NOMO-1 treated with DMSO at 0.1 percent for 48 hours (cell line): ENCODE data around the gene ALCAM.

Source experiments
- DNase-seq: peaks from one replicate; lab custom pipeline; 2025; ENCODE audit not compliant: unreplicated experiment; lab: John Stamatoyannopoulos, UW

ALCAM gene

DNA sequence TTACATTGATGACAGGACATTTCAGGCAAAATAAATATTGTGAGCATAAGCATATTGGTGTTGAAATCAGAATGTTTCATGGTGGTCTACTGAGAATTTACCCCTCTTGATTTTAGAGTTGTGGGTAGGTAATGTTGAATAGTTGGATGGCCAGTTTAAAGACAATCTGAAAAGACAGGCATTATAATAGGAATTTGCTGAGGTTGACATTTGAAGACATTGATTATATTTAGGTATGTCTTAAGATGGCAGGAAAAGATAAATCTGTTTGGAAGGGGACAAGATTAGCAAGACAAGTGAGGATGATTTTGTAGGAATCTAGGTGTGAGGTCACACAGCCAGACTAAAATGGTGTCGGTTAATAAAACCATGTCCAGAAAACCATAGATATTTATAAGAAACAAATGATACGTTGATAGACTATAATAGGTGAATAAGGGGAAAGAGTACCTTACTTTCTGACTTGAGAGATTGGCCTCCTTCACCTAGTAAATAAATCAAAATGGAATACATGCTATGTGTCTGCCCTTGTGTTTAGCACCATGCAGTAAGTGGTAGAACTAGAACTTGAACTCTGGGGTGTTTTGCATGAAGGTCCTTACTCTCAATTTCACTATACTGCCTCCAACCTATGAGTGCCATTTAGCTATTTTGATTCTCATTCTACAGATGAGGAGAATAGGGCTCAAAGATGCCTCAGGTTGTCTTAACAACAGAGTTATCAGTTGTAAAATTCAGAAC lies 57.9 kb downstream of the ALCAM start:
- no peak for DNase-seq

GRCh38 chr3:105425153-105425502 lies 58.4 kb downstream of the ALCAM start:
- DNase-seq, result no peak

GRCh38 chr3:105427332-105427731 lies 60.6 kb downstream of the ALCAM start:
- no peak for DNase-seq

- no peak for DNase-seq
These were observed 62.5 kb downstream of the ALCAM start for GRCh38 chr3:105429034-105429762.

DNA sequence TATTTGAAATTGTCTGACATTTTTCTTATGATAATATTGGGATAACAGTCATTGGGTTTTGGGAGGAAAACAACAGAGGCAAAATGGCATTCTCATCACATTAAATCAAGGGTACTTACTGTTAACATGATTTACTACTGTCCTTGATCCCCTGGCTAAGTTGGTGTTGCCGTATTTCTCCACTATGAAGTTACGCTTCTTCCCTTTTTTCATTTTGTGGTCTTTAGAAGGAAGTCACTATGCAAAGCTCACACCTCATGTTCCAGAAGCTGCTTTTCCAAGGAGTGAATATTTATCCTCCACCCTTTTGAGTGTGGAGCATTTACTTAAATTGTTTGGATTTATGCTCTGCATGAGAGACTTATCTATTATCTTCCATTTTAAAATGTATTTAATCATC lies 63.7 kb downstream of the ALCAM start:
- DNase-seq, result peak; percentile 83

DNA sequence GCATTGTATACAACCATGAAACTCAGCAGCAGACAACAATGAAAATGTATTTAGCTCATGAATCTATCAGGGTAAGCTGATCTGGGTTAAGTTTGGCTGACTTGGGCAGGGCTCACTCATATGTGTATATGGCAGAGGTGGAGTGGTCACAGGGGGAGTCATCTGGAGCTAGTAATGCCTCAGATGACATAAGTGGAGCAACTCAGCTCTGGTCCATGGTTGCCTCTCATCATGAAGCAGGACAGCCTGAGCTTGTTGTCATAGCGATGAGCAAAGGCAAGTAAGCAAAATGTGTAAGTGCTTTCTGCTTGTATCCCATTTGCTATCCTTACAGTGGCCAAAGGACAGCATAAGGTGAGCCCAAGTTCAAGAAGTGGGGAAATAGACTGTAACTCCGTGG lies 64.5 kb downstream of the ALCAM start:
- DNase-seq, result no peak

- DNase-seq, result no peak
These were observed 68.6 kb downstream of the ALCAM start for GRCh38 chr3:105435277-105435676.

- no peak for DNase-seq
These were observed 70.0 kb downstream of the ALCAM start for GRCh38 chr3:105436687-105437086.

GRCh38 chr3:105440113-105440512 lies 73.4 kb downstream of the ALCAM start:
- DNase-seq, result no peak

DNA sequence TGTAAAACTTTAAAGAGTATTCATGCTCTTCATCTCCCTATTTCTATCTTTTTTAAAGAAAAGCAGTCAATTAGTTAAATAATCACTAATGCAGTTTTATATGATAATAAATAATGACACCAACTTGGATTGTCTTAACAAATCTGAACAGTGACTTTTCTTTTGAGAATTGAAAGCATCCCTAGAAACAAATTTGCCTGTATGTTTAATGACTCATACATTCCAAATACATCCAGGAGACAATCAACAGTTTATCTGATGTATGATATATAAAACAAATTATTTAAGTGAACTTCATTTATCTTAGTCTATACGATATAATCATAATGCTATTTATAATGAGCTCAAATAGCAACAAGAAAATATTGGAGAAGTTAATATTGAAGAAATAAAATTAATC lies 78.0 kb downstream of the ALCAM start:
- DNase-seq, result no peak

- no peak for DNase-seq
These were observed 81.8 kb downstream of the ALCAM start for GRCh38 chr3:105448338-105448982.

DNA sequence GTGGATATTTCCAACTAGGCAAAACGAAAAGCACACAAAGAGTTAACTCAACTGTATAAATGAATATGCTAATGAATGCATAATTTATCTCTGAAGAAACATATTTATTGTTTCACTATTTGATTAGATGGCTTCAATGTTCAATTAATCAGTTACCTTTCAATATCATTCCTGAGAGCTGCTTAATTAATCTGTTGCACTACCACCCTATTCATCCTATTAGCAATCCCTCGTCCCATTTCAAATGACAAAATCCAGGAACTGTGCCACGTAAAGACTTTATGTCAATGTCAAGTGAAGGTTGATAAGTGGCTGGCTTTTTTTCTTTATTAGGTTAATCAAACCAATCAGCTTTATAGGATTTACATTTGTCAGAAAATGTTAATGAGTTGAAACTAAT lies 82.7 kb downstream of the ALCAM start:
- no peak for DNase-seq

DNA sequence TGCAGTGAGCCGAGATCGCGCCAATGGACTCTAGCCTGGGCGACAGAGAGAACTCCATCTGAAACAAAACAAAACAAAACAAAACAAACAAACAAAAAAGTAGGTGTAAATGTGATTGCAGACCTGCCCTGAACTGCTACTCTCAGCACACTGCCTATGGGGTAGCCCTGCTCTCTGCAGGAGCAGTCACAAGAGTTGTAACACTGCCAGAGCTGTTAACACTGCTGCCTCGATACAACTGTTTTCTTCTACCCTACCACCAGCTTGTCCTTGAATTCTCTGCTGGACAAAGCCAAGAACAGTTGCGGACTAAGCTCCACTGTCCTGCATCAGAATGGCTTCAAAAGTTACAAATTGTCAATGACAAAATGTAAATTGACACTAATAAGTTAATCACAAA lies 89.3 kb downstream of the ALCAM start:
- DNase-seq, result no peak

GRCh38 chr3:105458518-105459215 lies 92.0 kb downstream of the ALCAM start:
- no peak for DNase-seq

GRCh38 chr3:105459566-105460290 lies 93.0 kb downstream of the ALCAM start:
- peak; percentile 2 for DNase-seq

- DNase-seq, result no peak
These were observed 96.9 kb downstream of the ALCAM start for GRCh38 chr3:105463620-105464019.

DNA sequence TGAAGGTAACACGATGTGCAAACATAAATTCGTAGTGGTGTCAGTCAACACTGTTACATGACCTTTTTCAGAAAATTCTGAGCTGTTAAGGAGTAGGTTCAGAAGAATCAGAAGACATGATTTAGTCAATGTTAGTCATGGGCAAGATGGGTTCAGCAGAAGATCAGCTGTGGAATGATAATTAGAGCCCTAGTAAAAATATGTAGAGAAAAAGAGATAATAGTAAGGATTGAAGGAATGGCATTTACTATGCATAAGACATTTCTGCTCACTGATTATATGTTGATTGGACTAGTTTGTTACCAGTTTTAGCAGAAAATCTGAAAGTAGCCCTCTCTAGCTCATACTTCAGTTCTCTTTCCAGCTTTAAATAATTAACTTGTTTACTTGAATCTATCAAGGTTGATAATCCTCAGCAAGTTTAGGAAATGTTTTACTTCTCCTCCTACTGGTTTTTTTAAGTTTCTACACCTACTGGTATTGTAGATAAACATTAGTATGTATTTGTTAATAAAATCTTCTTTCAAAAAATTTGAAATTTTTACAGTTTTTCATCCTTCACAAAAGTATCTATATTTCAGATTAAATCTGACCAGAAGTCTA lies 98.6 kb downstream of the ALCAM start:
- no peak for DNase-seq

- DNase-seq, result no peak
These were observed 99.4 kb downstream of the ALCAM start for GRCh38 chr3:105466072-105466471.

DNA sequence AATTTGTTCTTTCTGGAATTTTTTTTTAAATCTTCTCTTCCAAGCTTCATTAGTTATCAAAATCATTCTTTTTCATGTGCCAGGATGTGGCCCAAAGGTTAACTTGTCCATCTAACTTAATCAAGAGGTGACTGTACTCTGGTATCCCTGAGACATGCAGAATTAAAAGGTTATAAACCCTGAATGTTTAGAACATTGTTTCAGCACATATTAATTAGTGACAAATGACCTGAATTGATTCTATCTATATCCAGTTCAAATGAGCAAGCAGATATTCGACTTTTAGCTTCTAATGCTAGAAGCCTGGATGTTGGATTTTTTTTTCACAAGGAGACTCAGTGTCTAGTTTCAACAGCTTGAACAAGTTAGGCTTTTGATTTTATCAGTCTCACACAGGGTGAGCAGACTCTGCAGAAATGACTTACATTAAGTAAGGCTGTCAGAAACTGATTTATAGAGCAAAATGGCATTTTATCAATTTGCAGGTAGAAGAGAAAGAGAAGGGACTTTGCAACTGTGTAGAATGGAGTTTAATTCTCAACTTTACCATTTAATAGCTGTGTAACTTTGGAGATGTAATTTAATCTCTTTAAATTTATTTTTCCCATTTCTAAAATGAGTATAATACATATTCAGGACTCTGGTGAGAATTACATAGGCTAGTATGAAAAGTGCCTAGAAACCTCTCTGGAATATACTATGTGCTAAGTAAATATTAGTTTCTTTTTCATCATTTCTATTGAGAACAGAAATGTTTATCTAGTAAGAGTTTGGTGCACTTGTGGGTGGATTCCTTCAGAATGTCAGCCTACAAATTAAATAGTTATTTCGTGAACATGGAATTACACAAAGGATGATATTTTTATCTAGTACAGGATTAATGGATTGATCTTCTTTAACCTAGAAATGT lies 100.0 kb downstream of the ALCAM start:
- DNase-seq, result no peak

GRCh38 chr3:105470851-105471250 lies 104.1 kb downstream of the ALCAM start:
- no peak for DNase-seq
